HepG2 (cell line): ENCODE data around the gene WDR53.
"Not testable (repeated sequence)": the region's sequence is repeated elsewhere in the genome, so short reads cannot be mapped to it uniquely, and the experiment has no call there.

Experiments
- ATF2 ChIP-seq: sonication (generic); formaldehyde crosslinking; IDR thresholded peaks from 2 replicates; pipeline ENCODE4 v1.4.0; 2020; ENCODE audit warnings: missing genetic modification reagents
- GATAD2A ChIP-seq: IDR thresholded peaks from 2 replicates; pipeline ENCODE4 v1.6.1; 2016
- PRDM10 ChIP-seq: sonication (generic); formaldehyde crosslinking; IDR thresholded peaks from 2 replicates; pipeline ENCODE4 v1.4.0; 2020; ENCODE audit warnings: low read depth, missing genetic modification reagents
- SP140L ChIP-seq: sonication (generic); formaldehyde crosslinking; IDR thresholded peaks from 2 replicates; pipeline ENCODE4 v1.4.0; 2020; ENCODE audit warnings: missing genetic modification reagents, borderline replicate concordance
- ZNF609 ChIP-seq: sonication (generic); formaldehyde crosslinking; IDR thresholded peaks from 2 replicates; pipeline ENCODE4 v1.4.0; 2020; ENCODE audit warnings: mild to moderate bottlenecking, missing genetic modification reagents, borderline replicate concordance

- TF ChIP-seq SP140L, ATF2, ZNF609, PRDM10, GATAD2A (CRISPR knock-in tag): not testable (repeated sequence)
Observed at GRCh38 chr3:196521291-196521690, 47.1 kb downstream of the WDR53 start.
